HG03575 (cell line): ENCODE measurements around the gene MYMX.
"Not testable (repeated sequence)": the region's sequence is repeated elsewhere in the genome, so short reads cannot be mapped to it uniquely, and the experiment has no call there.

ENCODE experiments used
- ATAC-seq: cut with Tn5 transposase; IDR thresholded peaks from one replicate; pipeline ENCODE4 v1.9.1; 2021; ENCODE audit not compliant: unreplicated experiment, insufficient number of reproducible peaks, low FRiP score; ENCODE audit errors: extremely low read depth

The MYMX gene

GRCh38 chr6:44216677-44217331, at the start of gene MYMX:
MYMX (plus strand) TSS chr6:44216926; CDS start chr6:44217472, 546 bp downstream.
- no peak for ATAC-seq

DNA sequence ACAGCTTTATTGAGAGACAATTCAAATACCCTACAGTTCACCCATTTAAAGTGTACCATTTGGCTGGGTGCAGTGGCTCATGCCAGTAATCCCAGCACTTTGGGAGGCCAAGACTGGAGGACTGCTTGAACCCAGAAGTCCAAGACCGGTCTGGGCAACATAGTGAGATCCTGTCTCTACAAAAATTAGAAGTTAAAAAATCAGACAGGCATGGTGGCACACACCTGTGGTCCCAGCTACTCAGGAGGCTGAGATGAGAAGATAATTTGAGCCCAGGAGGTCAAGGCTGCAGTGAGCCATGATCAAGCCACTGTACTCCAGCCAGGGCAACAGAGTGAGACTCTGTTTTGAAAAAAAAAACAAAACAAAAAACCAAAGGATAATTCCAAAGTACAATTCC, 49.2 kb upstream of the MYMX start:
- ATAC-seq, result no peak

- ATAC-seq, result no peak
Measured at GRCh38 chr6:44169154-44169553, 47.6 kb upstream of the MYMX start.

DNA sequence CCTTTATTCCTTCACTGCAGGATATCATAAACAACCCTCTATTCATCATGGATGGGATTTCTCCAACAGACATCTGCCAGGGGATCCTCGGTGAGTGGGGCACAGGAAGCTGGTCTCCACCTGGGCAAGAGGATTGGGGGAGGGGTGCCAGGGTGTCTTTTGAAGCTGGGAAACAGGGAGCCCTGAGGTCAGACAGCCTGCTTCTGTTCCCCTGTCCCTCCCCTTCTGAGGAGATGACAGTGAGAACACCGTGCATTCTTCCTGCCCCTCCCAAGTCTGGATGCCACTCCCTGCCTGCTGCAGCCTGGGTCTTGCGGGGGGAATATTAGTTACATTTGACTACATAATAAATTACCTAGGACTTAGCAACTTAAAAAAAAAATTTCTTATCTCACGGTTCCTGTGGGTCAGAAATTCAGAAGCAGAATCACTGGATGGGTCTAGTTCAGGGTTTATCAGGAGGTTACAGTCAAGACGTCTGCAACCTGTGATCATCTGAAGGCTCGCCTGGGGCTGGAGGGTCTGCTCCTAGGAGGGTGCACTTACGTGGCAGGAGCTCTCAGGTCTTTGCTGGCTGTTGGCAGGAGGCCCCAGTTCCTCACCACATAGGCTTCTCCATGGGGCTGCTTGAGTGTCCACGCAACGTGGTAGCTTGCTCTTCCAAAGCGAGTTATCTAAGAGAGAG, 46.7 kb upstream of the MYMX start:
- ATAC-seq, result no peak

DNA sequence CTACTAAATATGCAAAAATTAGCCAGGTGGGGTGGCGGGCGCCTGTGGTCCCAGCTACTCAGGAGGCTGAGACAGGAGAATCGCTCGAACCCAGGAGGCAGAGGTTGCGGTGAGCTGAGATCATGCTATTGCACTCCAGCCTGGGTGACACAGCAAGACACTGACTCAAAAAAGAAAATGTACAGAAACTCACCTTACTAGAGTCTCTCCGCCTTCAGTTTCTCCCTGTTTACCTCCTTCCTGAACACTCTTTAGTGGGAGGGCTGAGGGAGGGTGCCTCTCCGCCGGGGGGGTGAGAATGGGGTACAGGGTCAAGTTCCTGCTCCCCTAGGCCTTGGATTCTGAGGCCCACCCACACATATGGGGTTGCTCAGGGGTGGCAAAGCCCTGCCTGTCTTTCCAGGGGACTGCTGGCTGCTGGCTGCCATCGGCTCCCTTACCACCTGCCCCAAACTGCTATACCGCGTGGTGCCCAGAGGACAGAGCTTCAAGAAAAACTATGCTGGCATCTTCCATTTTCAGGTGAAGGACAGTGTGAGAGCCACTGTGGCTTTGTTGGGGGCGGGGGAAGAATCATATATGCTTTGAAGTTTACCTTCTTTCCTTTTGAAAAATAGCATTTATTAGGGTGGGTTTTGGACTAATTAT, 44.7 kb upstream of the MYMX start:
- ATAC-seq, result no peak

GRCh38 chr6:44172731-44173500, 43.8 kb upstream of the MYMX start:
- ATAC-seq, result no peak

- ATAC-seq, result no peak
Measured at GRCh38 chr6:44176130-44176761, 40.5 kb upstream of the MYMX start.

DNA sequence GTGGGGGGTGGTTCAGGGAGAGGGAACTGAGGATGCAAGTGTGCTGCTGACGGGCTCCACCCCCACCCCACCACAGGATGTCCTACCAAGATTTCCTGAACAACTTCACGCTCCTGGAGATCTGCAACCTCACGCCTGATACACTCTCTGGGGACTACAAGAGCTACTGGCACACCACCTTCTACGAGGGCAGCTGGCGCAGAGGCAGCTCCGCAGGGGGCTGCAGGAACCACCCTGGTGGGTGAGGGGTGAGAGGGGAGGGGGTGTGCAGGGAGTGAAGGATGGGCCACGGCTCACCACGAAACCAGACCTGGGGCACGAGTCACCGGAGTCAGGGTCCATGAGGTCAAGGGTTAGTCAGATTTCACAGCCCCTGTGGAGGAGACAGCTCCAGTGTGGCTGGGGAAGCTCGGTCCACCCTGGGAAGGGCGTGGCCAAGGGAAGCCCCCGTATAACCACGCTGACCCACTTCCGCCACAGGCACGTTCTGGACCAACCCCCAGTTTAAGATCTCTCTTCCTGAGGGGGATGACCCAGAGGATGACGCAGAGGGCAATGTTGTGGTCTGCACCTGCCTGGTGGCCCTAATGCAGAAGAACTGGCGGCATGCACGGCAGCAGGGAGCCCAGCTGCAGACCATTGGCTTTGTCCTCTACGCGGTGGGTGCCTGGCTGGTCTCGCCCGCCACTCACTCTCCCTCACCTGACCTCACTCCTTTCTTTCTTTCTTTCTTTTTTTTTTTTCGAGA, 39.8 kb upstream of the MYMX start:
- no peak for ATAC-seq

DNA sequence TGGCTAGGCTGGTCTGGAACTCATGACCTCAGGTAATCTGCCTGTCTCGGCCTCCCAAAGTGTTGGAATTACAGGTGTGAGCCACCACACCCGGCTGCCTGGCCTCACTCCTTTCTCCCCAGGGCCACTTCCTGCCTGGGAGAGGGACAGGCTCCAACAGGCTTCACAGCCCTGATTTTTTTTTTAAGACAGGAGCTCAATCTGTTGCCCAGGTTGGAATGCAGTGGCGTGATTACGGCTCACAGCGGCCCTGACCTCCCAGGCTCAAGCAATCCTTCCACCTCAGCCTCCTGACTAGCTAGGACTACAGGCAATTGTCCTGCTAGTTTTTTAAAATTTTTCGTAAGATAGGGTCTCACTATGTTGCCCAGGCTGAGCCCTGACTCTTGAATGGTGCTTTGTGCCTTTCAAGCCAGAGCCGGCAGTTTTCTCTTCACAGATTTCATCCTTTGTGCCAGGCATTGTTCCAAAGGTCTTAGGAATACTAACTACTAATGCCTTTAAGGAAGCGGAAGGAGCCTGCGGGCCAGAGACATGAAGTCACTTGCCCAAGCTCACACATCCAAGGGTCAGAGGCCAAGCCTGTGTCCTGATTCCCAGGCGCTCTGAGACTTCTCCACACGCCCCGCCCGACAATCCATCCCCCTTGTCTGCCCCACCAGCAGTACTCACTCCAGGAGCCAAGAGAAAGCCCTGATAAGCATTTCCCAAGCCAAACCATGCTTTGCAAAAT, 38.9 kb upstream of the MYMX start:
- ATAC-seq, result no peak

DNA sequence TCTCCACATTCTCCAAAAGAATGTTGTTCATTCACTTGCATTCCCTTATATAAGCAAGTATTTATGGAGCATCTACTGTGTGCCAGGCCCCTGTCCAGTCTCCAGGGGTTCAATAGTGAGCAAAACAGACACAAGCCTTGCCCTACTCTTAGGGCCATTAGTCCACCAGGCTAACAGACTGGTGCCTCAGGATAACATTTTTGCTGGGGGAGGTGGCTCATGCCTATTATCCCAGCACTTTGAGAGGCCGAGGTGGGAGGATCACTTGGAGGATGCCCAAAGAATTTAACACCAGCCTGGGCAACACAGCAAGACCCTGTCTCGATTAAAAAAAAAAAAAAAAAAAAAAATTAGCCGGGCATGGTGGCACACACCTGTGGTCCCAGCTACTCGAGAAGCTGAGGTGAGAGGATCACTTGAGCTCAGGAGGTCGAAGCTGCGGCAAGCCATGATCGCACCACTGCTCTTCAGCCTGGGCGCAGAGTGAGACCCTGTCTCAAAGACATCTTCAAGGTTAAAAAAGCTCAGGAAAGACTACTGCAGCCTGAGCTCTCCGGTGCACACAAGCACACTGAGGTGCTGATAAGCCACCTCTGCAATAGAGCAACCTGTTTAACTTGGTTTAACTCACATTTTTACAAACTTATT, 38.2 kb upstream of the MYMX start:
- ATAC-seq, result no peak

- ATAC-seq, result no peak
Measured at GRCh38 chr6:44179072-44179536, 37.6 kb upstream of the MYMX start.

DNA sequence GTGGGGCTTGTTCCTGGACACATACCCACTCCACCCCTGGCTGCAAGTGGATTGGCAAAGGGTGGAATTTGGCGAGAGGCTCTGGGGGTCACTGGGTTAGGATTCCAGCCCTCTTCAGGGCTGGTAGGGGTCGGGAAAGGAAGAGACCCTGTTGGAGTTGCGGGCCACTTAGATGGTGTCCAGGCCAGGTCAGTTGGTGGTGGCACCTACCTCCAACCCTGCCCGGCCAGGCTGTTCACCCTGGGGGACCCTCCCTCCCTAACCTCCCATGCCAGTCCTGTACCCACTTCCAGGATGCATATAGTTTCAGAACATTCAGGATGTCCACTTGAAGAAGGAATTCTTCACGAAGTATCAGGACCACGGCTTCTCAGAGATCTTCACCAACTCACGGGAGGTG, 37.1 kb upstream of the MYMX start:
- ATAC-seq, result no peak

GRCh38 chr6:44180406-44180805, 36.3 kb upstream of the MYMX start:
- no peak for ATAC-seq

- ATAC-seq, result no peak
Measured at GRCh38 chr6:44180886-44181285, 35.8 kb upstream of the MYMX start.

GRCh38 chr6:44181784-44182183, 34.9 kb upstream of the MYMX start:
- ATAC-seq, result not testable (repeated sequence)

DNA sequence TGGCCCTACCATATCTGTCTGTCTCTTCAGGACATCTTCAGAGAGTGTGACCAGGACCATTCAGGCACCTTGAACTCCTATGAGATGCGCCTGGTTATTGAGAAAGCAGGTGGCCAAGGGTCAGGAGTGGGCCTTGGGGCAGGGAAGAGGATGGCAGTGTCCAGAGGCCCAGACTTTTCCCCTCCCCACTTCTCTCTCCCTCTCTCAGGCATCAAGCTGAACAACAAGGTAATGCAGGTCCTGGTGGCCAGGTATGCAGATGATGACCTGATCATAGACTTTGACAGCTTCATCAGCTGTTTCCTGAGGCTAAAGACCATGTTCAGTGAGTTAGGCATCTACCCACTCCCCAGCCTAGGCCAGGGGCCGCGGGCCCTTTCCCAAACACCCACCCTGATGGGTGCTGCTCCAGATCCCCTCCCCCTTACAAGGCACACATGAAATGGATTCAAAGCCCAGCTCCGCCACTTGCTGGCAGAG, 33.8 kb upstream of the MYMX start:
- ATAC-seq, result no peak

- ATAC-seq, result no peak
Measured at GRCh38 chr6:44183783-44184182, 32.9 kb upstream of the MYMX start.
